Cardiac fibroblast (primary cell): ENCODE results near the gene OPRL1.
"Not testable (repeated sequence)": the region's sequence is repeated elsewhere in the genome, so short reads cannot be mapped to it uniquely, and the experiment has no call there.

Experiments used
- DNase-seq, 2 donors: peaks; one replicate each; pipeline versions ENCODE4 v3.0.0 to v3.0.0-alpha.2; 2010; ENCODE audit warnings: low read depth in 2 of 2
- H3K4me3 ChIP-seq, 2 donors: replicated peaks in 1 of 2; 1 replicate in 1 of 2; 2 replicates in 1 of 2; pipeline ENCODE4 v1.5.1; 2011; ENCODE audit warnings: low read depth in 2 of 2, low read length in 2 of 2, mild to moderate bottlenecking in 2 of 2, moderate library complexity in 1 of 2
- CTCF ChIP-seq: IDR thresholded peaks from one replicate; pipeline ENCODE4 v1.5.1; 2011; ENCODE audit warnings: low read depth, mild to moderate bottlenecking, low read length, inconsistent platforms

The OPRL1 gene

GRCh38 chr20:64114356-64114971 is 34.6 kb downstream of the OPRL1 start:
- no peak overlapping the region for H3K4me3 ChIP-seq
- DNase-seq: no peak
- no peak for TF ChIP-seq CTCF

- no peak overlapping the region for H3K4me3 ChIP-seq
- DNase-seq: no peak
- TF ChIP-seq CTCF: no peak
These were observed 35.5 kb downstream of the OPRL1 start for GRCh38 chr20:64115171-64115911.

- DNase-seq: no peak
- no peak overlapping the region for H3K4me3 ChIP-seq
- TF ChIP-seq CTCF: no peak
These were observed 36.1 kb downstream of the OPRL1 start for GRCh38 chr20:64116016-64116415.

- no peak for TF ChIP-seq CTCF
- DNase-seq: no peak
These were observed 36.9 kb downstream of the OPRL1 start for GRCh38 chr20:64116541-64117431.

GRCh38 chr20:64117432-64117777 is 37.5 kb downstream of the OPRL1 start:
- not testable (repeated sequence) for H3K4me3 ChIP-seq, DNase-seq

More at GRCh38 chr20:64116541-64117431, 36.9 kb downstream of the OPRL1 start:
- no peak overlapping the region for H3K4me3 ChIP-seq

- no peak for TF ChIP-seq CTCF
- no peak for DNase-seq
These were observed 39.4 kb downstream of the OPRL1 start for GRCh38 chr20:64119301-64119680.

More at GRCh38 chr20:64119301-64119680, 39.4 kb downstream of the OPRL1 start:
- no peak overlapping the region for H3K4me3 ChIP-seq
